ENCODE data around the gene CTCFL.

- no peak for TF ChIP-seq CTCF (IDR thresholded peaks at IDR 0.05)
- no peak for TF ChIP-seq POLR2A (IDR thresholded peaks at IDR 0.05)
Observed at GRCh38 chr20:57502336-57502700, 22.6 kb downstream of the CTCFL start.
